WTC11 (cell line): ENCODE results near the gene GJB1. TPM values are rescaled to one million over a fixed set of nuclear protein-coding genes. Genes with fewer than 3 reads are reported as not detected.

Experiments
- ATAC-seq: fragments of 200-7000 bp; cut with Tn5 transposase; 2 replicates; pipeline ENCODE4 v1.10.0; 2021; ENCODE audit warnings: mild to moderate bottlenecking, moderate library complexity
- CTCF ChIA-PET: fragments of 300-600 bp; sonication (Branson Sonifier 250); formaldehyde crosslinking; loops from one replicate; lab custom pipeline; 2021; ENCODE audit warnings: antibody characterized with exemption; lab: Charles Lee
- POLR2A ChIA-PET: fragments of 350-600 bp; sonication (Branson Sonifier 250); formaldehyde crosslinking; loops from one replicate; lab custom pipeline; 2021; ENCODE audit warnings: antibody characterized with exemption; lab: Charles Lee
- DNase-seq: peaks from one replicate; pipeline ENCODE4 v3.0.0; 2021; ENCODE audit warnings: low spot score
- H3K27ac Mint-ChIP-seq: 2 replicates; pipeline ENCODE4 v1.8.0; 2021; ENCODE audit warnings: mixed read lengths
- H3K27me3 Mint-ChIP-seq: 2 replicates; pipeline ENCODE4 v1.8.0; 2021; ENCODE audit warnings: low read depth, mild to moderate bottlenecking, moderate library complexity, mixed read lengths
- H3K36me3 Mint-ChIP-seq: 2 replicates; pipeline ENCODE4 v1.8.0; 2021; ENCODE audit warnings: mixed read lengths
- H3K4me1 Mint-ChIP-seq: 2 replicates; pipeline ENCODE4 v1.8.0; 2022; ENCODE audit warnings: mixed read lengths
- H3K4me3 Mint-ChIP-seq: 2 replicates; pipeline ENCODE4 v1.8.0; 2021; ENCODE audit warnings: mild to moderate bottlenecking, moderate library complexity, mixed read lengths
- H3K9me3 Mint-ChIP-seq: 2 replicates; pipeline ENCODE4 v1.8.0; 2021; ENCODE audit warnings: mixed read lengths
- ARID4B ChIP-seq: sonication (generic); formaldehyde crosslinking; IDR thresholded peaks from 2 replicates; pipeline ENCODE4 v1.8.0; 2023; ENCODE audit warnings: missing genetic modification reagents, mild to moderate bottlenecking, borderline replicate concordance
- FOXP1 ChIP-seq: sonication (generic); formaldehyde crosslinking; IDR thresholded peaks from 2 replicates; pipeline ENCODE4 v1.8.0; 2022; ENCODE audit warnings: missing genetic modification reagents, mild to moderate bottlenecking, moderate library complexity, borderline replicate concordance
- JUN ChIP-seq: sonication (generic); formaldehyde crosslinking; IDR thresholded peaks from 2 replicates; pipeline ENCODE4 v1.8.0; 2023; ENCODE audit warnings: mild to moderate bottlenecking, missing genetic modification reagents
- MAX ChIP-seq: sonication (generic); formaldehyde crosslinking; IDR thresholded peaks from 2 replicates; pipeline ENCODE4 v1.8.0; 2022; ENCODE audit warnings: mild to moderate bottlenecking, missing genetic modification reagents
- MYBL2 ChIP-seq: sonication (generic); formaldehyde crosslinking; IDR thresholded peaks from 2 replicates; pipeline ENCODE4 v1.8.1; 2023; ENCODE audit warnings: mild to moderate bottlenecking, moderate library complexity, missing genetic modification reagents
- NFE2L1 ChIP-seq: sonication (generic); formaldehyde crosslinking; IDR thresholded peaks from 2 replicates; pipeline ENCODE4 v1.8.1; 2023; ENCODE audit warnings: missing genetic modification reagents
- NFYB ChIP-seq: sonication (generic); formaldehyde crosslinking; conservative IDR thresholded peaks from 2 replicates; pipeline ENCODE4 v1.8.0; 2022; ENCODE audit warnings: low read depth, missing genetic modification reagents
- USF1 ChIP-seq: sonication (generic); formaldehyde crosslinking; IDR thresholded peaks from 2 replicates; pipeline ENCODE4 v1.8.0; 2022; ENCODE audit warnings: mild to moderate bottlenecking, missing genetic modification reagents
- USF2 ChIP-seq: sonication (generic); formaldehyde crosslinking; IDR thresholded peaks from 2 replicates; pipeline ENCODE4 v1.8.1; 2023; ENCODE audit warnings: mild to moderate bottlenecking, missing genetic modification reagents, moderate library complexity
- ZBTB43 ChIP-seq: sonication (generic); formaldehyde crosslinking; IDR thresholded peaks from 2 replicates; pipeline ENCODE4 v1.8.1; 2023; ENCODE audit warnings: mild to moderate bottlenecking, missing genetic modification reagents
- ZNF317 ChIP-seq: sonication (generic); formaldehyde crosslinking; IDR thresholded peaks from 2 replicates; pipeline ENCODE4 v1.8.1; 2023; ENCODE audit warnings: low read depth, mild to moderate bottlenecking, moderate library complexity, missing genetic modification reagents, borderline replicate concordance
- total RNA-seq: library from RNA; stranded (reverse); gene quantifications from 3 replicates; pipeline ENCODE4 v1.2.3, GENCODE V29; 2021
- TF ChIP-seq, protein P1 (sequence below): fragments of 250-450 bp; sonication (Bioruptor Pico); conservative IDR thresholded peaks from 2 replicates; pipeline ENCODE4 v1.9.0; 2021; ENCODE audit warnings: mild to moderate bottlenecking

GJB1 gene
- total RNA-seq, 1 experiment from 2014 or later: 0.17 TPM

GRCh38 chrX:71181910-71182799 is 40.9 kb upstream of the GJB1 start:
- CTCF ChIA-PET: interaction anchor here (1.0 to 1.3 kb wide), 3 partner anchors 35 to 212 kb away, joined by 3 to 7 read pairs (median 7); no protein-coding TSS in a partner anchor
- TF ChIP-seq FOXP1 (CRISPR knock-in tag): no peak
- TF ChIP-seq, protein P1, sequence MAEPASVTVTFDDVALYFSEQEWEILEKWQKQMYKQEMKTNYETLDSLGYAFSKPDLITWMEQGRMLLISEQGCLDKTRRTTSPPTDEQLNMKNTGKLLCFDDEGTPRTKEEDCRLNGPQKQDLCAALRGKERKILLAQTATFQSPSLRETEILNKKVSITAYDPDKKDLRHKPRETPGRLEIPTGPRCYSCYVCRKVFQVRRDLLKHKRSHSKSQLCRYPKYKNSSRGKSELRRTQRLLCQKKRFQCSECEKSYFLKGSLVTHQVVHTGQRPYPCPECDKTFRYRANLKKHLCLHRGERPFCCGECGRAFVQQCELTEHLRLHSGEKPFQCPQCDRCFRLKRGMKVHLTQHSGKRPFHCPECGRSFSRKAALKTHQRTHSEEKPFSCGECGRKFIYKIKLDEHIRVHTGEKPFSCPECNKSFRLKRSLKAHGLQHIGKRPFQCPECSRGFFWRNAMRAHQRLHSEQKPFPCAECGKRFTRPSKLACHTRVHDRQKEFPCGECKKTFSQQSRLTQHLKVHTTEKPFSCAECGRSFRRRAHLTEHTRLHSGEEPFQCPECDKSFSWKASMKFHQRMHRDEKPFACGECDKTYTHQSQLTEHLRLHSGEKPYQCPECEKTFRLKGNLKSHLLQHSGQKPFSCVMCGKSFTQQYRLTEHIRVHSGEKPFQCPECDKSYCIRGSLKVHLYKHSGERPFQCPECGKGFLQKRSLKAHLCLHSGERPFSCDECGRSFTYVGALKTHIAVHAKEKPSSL (CRISPR knock-in tag): no peak
- peak; percentile 15; the same call in 1 of the 2 replicates for TF ChIP-seq JUN (CRISPR knock-in tag)
- TF ChIP-seq MYBL2 (CRISPR knock-in tag): peak; percentile 86; the same call in 1 of the 2 replicates
- peak; percentile 68 for TF ChIP-seq NFYB (CRISPR knock-in tag)
- no peak for TF ChIP-seq ZBTB43 (CRISPR knock-in tag)
- peak; percentile 80 for TF ChIP-seq NFE2L1 (CRISPR knock-in tag)
- TF ChIP-seq USF1: peak; percentile 73; the same call in 1 of the 2 replicates
- TF ChIP-seq MAX (CRISPR knock-in tag): peak; percentile 79
- no peak for TF ChIP-seq ARID4B (CRISPR knock-in tag)
- peak; percentile 76 for TF ChIP-seq USF2 (CRISPR knock-in tag)
- no peak for TF ChIP-seq ZNF317 (CRISPR knock-in tag)

More at GRCh38 chrX:71181910-71182799, 40.9 kb upstream of the GJB1 start:
- Mint-ChIP-seq H3K9me3 (no peaks in the 10 kb centered on the region), H3K36me3 (no peaks in the 10 kb centered on the region), H3K27ac (peak overlapping the region; percentile 98), H3K27me3 (no peaks in the 10 kb centered on the region), H3K4me3 (peak overlapping the region; percentile 73), H3K4me1 (peaks cover 38% of the 10 kb centered on the region)
- peak; percentile 78 for DNase-seq
- POLR2A ChIA-PET: interaction anchor here (0.7 to 2.3 kb wide), 15 partner anchors 9 to 251 kb away, joined by 3 to 21 read pairs (median 4); partner anchors contain the start of genes NLGN3, NONO, SLC7A3 and SNX12
- ATAC-seq: peak; percentile 91
